Measurements from ENCODE around the gene PLCH2. TPM values are rescaled to one million over a fixed set of nuclear protein-coding genes. Genes with fewer than 3 reads are reported as not detected.

Gene PLCH2
- total and polyA plus RNA-seq, 10 of the 15 experiments (the other 5 are each of a cell fraction or from before 2014, with no cell fraction given): 0.03 to 0.73 (median 0.24) TPM; not detected in 3

DNA sequence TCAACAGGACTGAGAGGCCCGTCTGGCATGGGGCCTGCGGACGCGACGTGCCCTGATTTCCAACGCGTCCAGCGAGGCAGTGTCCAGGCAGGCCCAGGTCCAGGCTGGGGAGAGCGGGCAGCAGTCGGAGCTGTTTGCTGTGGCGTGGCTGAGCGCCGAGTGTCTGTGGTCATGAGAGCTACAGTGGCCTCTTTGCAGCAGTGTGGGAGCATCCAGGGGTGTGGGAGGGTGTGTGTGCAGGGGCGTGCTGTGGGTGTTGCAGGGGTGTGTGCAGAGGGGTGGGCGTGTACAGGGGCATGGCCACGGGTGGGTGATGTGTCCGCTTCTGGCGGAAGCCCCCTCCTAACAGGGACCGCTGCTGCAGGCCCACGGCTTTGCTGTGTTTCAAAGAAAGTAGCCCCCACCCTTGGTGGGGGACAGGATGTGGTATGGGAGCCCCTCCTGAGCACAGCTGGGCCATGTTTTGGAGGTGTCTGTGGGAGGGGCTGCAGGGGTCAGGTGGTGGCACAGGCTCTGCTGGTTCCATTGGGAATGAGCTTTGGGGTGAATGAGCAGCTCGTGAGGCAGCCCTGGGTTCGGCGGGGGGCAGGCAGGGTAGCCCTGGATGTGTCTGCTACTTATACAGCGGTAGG lies 17.7 kb downstream of the PLCH2 start (continued):
- no peak for TF ChIP-seq FOS (IDR thresholded peaks at IDR 0.05; ENCODE audit: borderline replicate concordance, extremely low read depth, insufficient read length)

- DNase-seq (ENCODE audit: low read depth, low spot score) (no peak), ATAC-seq (no peak), FAIRE-seq (no peak)
- no peak overlapping the region for H3K9ac ChIP-seq (ENCODE audit: control insufficient read depth, insufficient read depth, low read length)
- no peak for TF ChIP-seq RELA (IDR thresholded peaks at IDR 0.05; ENCODE audit: borderline replicate concordance, partially characterized antibody)
- no peak for TF ChIP-seq NFYB (IDR thresholded peaks at IDR 0.05; ENCODE audit: insufficient read depth, low read depth, low read length)
- no peak overlapping the region for H3K27ac ChIP-seq (ENCODE audit: control insufficient read depth, insufficient read depth)
- BruUV-seq (replicated peaks): no TSS peak
- no peaks in the 10 kb centered on the region; the same call in 2 of the 3 replicates for H3K9me3 ChIP-seq (replicated peaks; ENCODE audit: control insufficient read depth, insufficient read depth, low read length)
- no peak overlapping the region for H2AFZ ChIP-seq (ENCODE audit: control insufficient read depth, low read depth, low read length)
- RAD21 ChIA-PET (ENCODE audit: unreplicated experiment): no interaction called here
- H3K4me3 ChIP-seq: no peak overlapping the region
- CTCF ChIA-PET: interaction anchor here (1.1 to 1.7 kb wide), 2 partner anchors 30 to 79 kb away, joined by 3 to 8 read pairs; no protein-coding TSS in a partner anchor
- no peaks in the 10 kb centered on the region for H3K79me2 ChIP-seq (ENCODE audit: control insufficient read depth, insufficient read depth, low read length)
- SMC1A ChIA-PET (ENCODE audit: uncharacterized antibody, unreplicated experiment): no interaction called here
- H4K20me1 ChIP-seq (ENCODE audit: control insufficient read depth, insufficient read depth): no peaks in the 10 kb centered on the region
- no peaks in the 10 kb centered on the region for H3K27me3 ChIP-seq (replicated peaks in 1 of 2; ENCODE audit: control insufficient read depth in 2 of 2, insufficient read depth in 2 of 2, low read length in 1 of 2)
- intact Hi-C loops (cut with micrococcal nuclease; ENCODE audit: unreplicated experiment) (no loop called here), in situ Hi-C loops (cut with MboI) (no loop called here)
- 64% methylated on average over 19 of the region's 19 CpGs for whole genome bisulfite sequencing (ENCODE audit: insufficient coverage, insufficient replicate concordance, low lambda C conversion rate, missing lambda C conversion rate)
- no peaks in the 10 kb centered on the region for H3K36me3 ChIP-seq (ENCODE audit: control insufficient read depth in 2 of 2, insufficient read depth in 2 of 2, low read length in 1 of 2)
- H3K4me1 ChIP-seq (ENCODE audit: control insufficient read depth, insufficient read depth, low read length): peaks cover 10% of the 10 kb centered on the region
- no peak overlapping the region for H3K4me2 ChIP-seq (ENCODE audit: control insufficient read depth, insufficient read depth)
- POLR2A ChIA-PET: interaction anchor here (1.1 kb wide), 1 partner anchor 53 kb away, joined by 3 read pairs; no protein-coding TSS in a partner anchor
Observed at GRCh38 chr1:2494323-2494693, 18.2 kb downstream of the PLCH2 start.

- RAD21 ChIA-PET (ENCODE audit: unreplicated experiment): interaction anchor here (1.9 kb wide), 1 partner anchor 31 kb away, joined by 11 read pairs; the partner anchor contains the start of gene PANK4
- Histone ChIP-seq H4K20me1 (ENCODE audit: control insufficient read depth, insufficient read depth) (no peaks in the 10 kb centered on the region), H3K9me3 (replicated peaks; ENCODE audit: control insufficient read depth, insufficient read depth, low read length) (no peaks in the 10 kb centered on the region; the same call in 2 of the 3 replicates), H3K27me3 (replicated peaks in 1 of 2; ENCODE audit: control insufficient read depth in 2 of 2, insufficient read depth in 2 of 2, low read length in 1 of 2) (no peaks in the 10 kb centered on the region), H3K4me3 (no peak overlapping the region), H3K27ac (ENCODE audit: control insufficient read depth, insufficient read depth) (no peak overlapping the region), H3K79me2 (ENCODE audit: control insufficient read depth, insufficient read depth, low read length) (no peaks in the 10 kb centered on the region), H3K9ac (ENCODE audit: control insufficient read depth, insufficient read depth, low read length) (no peak overlapping the region), H3K4me2 (ENCODE audit: control insufficient read depth, insufficient read depth) (no peak overlapping the region), H3K4me1 (ENCODE audit: control insufficient read depth, insufficient read depth, low read length) (peaks cover 10% of the 10 kb centered on the region), H2AFZ (ENCODE audit: control insufficient read depth, low read depth, low read length) (no peak overlapping the region), H3K36me3 (ENCODE audit: control insufficient read depth in 2 of 2, insufficient read depth in 2 of 2, low read length in 1 of 2) (no peaks in the 10 kb centered on the region)
- DNase-seq (ENCODE audit: low read depth, low spot score) (no peak), FAIRE-seq (no peak), ATAC-seq (no peak)
- SMC1A ChIA-PET (ENCODE audit: uncharacterized antibody, unreplicated experiment): no interaction called here
- CTCF ChIA-PET: no interaction called here
- in situ Hi-C loops (cut with MboI): no loop called here
- intact Hi-C loops (cut with micrococcal nuclease; ENCODE audit: unreplicated experiment): no loop called here
- BruUV-seq (replicated peaks): no TSS peak
- 87% methylated on average over 11 of the region's 12 CpGs for WGBS (ENCODE audit: insufficient coverage, insufficient replicate concordance, low lambda C conversion rate, missing lambda C conversion rate)
- POLR2A ChIA-PET: no interaction called here
- TF ChIP-seq MYC (IDR thresholded peaks at IDR 0.05; ENCODE audit: insufficient read depth, insufficient read length, insufficient replicate concordance, low read length, severe bottlenecking) (no peak), E2F8 (IDR thresholded peaks at IDR 0.05; ENCODE audit: low read depth, partially characterized antibody) (no peak)
Observed at GRCh38 chr1:2495026-2495425, 18.9 kb downstream of the PLCH2 start.

All from GM12878 (cell line).